ENCODE measurements around the gene RASA3.

RASA3 gene

GRCh38 chr13:114043421-114044053 is 88.9 kb downstream of the RASA3 start:
- H3K27me3 ChIP-seq (ENCODE audit: control insufficient read depth, insufficient read depth, low read length, poor library complexity, severe bottlenecking), result no peaks in the 10 kb centered on the region
- H3K27ac ChIP-seq (ENCODE audit: insufficient read depth, low read depth, low read length, poor library complexity, severe bottlenecking), result peak overlapping the region; percentile 12
- 49% methylated on average over 16 of the region's 37 CpGs for WGBS, 2 experiments
- no peaks in the 10 kb centered on the region for H3K36me3 ChIP-seq (ENCODE audit: control insufficient read depth, insufficient read depth, low read length)
- peaks cover 4% of the 10 kb centered on the region for H3K4me1 ChIP-seq (ENCODE audit: control insufficient read depth, insufficient read depth, low read length)
- no peaks in the 10 kb centered on the region for H3K9me3 ChIP-seq (ENCODE audit: control insufficient read depth, low read length)
- H3K4me3 ChIP-seq (ENCODE audit: insufficient read depth, low read depth, low read length), result no peak overlapping the region

GRCh38 chr13:114042066-114042815 is 90.2 kb downstream of the RASA3 start:
- peaks cover 4% of the 10 kb centered on the region for H3K4me1 ChIP-seq (ENCODE audit: control insufficient read depth, insufficient read depth, low read length)
- no peaks in the 10 kb centered on the region for H3K36me3 ChIP-seq (ENCODE audit: control insufficient read depth, insufficient read depth, low read length)
- 94% methylated on average over 38 of the region's 38 CpGs for WGBS, 2 experiments
- no peak overlapping the region for H3K4me3 ChIP-seq (ENCODE audit: insufficient read depth, low read depth, low read length)
- no peak overlapping the region for H3K27ac ChIP-seq (ENCODE audit: insufficient read depth, low read depth, low read length, poor library complexity, severe bottlenecking)
- H3K9me3 ChIP-seq (ENCODE audit: control insufficient read depth, low read length), result no peaks in the 10 kb centered on the region
- H3K27me3 ChIP-seq (ENCODE audit: control insufficient read depth, insufficient read depth, low read length, poor library complexity, severe bottlenecking), result no peaks in the 10 kb centered on the region

- Histone ChIP-seq H3K36me3 (ENCODE audit: control insufficient read depth, insufficient read depth, low read length) (no peaks in the 10 kb centered on the region), H3K27ac (ENCODE audit: insufficient read depth, low read depth, low read length, poor library complexity, severe bottlenecking) (no peak overlapping the region), H3K4me1 (ENCODE audit: control insufficient read depth, insufficient read depth, low read length) (peaks cover 4% of the 10 kb centered on the region), H3K9me3 (ENCODE audit: control insufficient read depth, low read length) (no peaks in the 10 kb centered on the region), H3K27me3 (ENCODE audit: control insufficient read depth, insufficient read depth, low read length, poor library complexity, severe bottlenecking) (no peaks in the 10 kb centered on the region), H3K4me3 (ENCODE audit: insufficient read depth, low read depth, low read length) (no peak overlapping the region)
- 94 to 95% methylated on average over 17 of the region's 17 CpGs for WGBS, 2 experiments
These were observed 90.9 kb downstream of the RASA3 start for GRCh38 chr13:114041493-114041892.

GRCh38 chr13:114039471-114040141 is 92.8 kb downstream of the RASA3 start:
- Histone ChIP-seq H3K4me3 (ENCODE audit: insufficient read depth, low read depth, low read length) (no peak overlapping the region), H3K27me3 (ENCODE audit: control insufficient read depth, insufficient read depth, low read length, poor library complexity, severe bottlenecking) (no peaks in the 10 kb centered on the region), H3K36me3 (ENCODE audit: control insufficient read depth, insufficient read depth, low read length) (no peaks in the 10 kb centered on the region), H3K27ac (ENCODE audit: insufficient read depth, low read depth, low read length, poor library complexity, severe bottlenecking) (no peak overlapping the region), H3K9me3 (ENCODE audit: control insufficient read depth, low read length) (no peaks in the 10 kb centered on the region), H3K4me1 (ENCODE audit: control insufficient read depth, insufficient read depth, low read length) (peaks cover 14% of the 10 kb centered on the region)
- 82 to 83% methylated on average over 26 of the region's 26 CpGs for WGBS, 2 experiments

- WGBS, 2 experiments, result 92 to 93% methylated on average over 14 of the region's 14 CpGs
- H3K27ac ChIP-seq (ENCODE audit: insufficient read depth, low read depth, low read length, poor library complexity, severe bottlenecking), result no peak overlapping the region
- no peaks in the 10 kb centered on the region for H3K9me3 ChIP-seq (ENCODE audit: control insufficient read depth, low read length)
- no peaks in the 10 kb centered on the region for H3K36me3 ChIP-seq (ENCODE audit: control insufficient read depth, insufficient read depth, low read length)
- H3K4me3 ChIP-seq (ENCODE audit: insufficient read depth, low read depth, low read length), result no peak overlapping the region
- H3K4me1 ChIP-seq (ENCODE audit: control insufficient read depth, insufficient read depth, low read length), result peaks cover 14% of the 10 kb centered on the region
- H3K27me3 ChIP-seq (ENCODE audit: control insufficient read depth, insufficient read depth, low read length, poor library complexity, severe bottlenecking), result no peaks in the 10 kb centered on the region
These were observed 93.5 kb downstream of the RASA3 start for GRCh38 chr13:114038900-114039299.

- H3K4me3 ChIP-seq (ENCODE audit: insufficient read depth, low read depth, low read length), result no peak overlapping the region
- no peak overlapping the region for H3K27ac ChIP-seq (ENCODE audit: insufficient read depth, low read depth, low read length, poor library complexity, severe bottlenecking)
- WGBS, 2 experiments, result 89 to 92% methylated on average over 19 of the region's 19 CpGs
- H3K9me3 ChIP-seq (ENCODE audit: control insufficient read depth, low read length), result no peaks in the 10 kb centered on the region
- H3K4me1 ChIP-seq (ENCODE audit: control insufficient read depth, insufficient read depth, low read length), result peaks cover 14% of the 10 kb centered on the region
- no peaks in the 10 kb centered on the region for H3K27me3 ChIP-seq (ENCODE audit: control insufficient read depth, insufficient read depth, low read length, poor library complexity, severe bottlenecking)
- H3K36me3 ChIP-seq (ENCODE audit: control insufficient read depth, insufficient read depth, low read length), result no peaks in the 10 kb centered on the region
These were observed 94.2 kb downstream of the RASA3 start for GRCh38 chr13:114038211-114038613.

GRCh38 chr13:114037674-114038073 is 94.7 kb downstream of the RASA3 start:
- Histone ChIP-seq H3K9me3 (ENCODE audit: control insufficient read depth, low read length) (no peaks in the 10 kb centered on the region), H3K36me3 (ENCODE audit: control insufficient read depth, insufficient read depth, low read length) (no peaks in the 10 kb centered on the region), H3K27me3 (ENCODE audit: control insufficient read depth, insufficient read depth, low read length, poor library complexity, severe bottlenecking) (no peaks in the 10 kb centered on the region), H3K4me3 (ENCODE audit: insufficient read depth, low read depth, low read length) (no peak overlapping the region), H3K27ac (ENCODE audit: insufficient read depth, low read depth, low read length, poor library complexity, severe bottlenecking) (no peak overlapping the region), H3K4me1 (ENCODE audit: control insufficient read depth, insufficient read depth, low read length) (peaks cover 14% of the 10 kb centered on the region)
- WGBS, 2 experiments, result 94 to 97% methylated on average over 20 to 21 of the region's 21 CpGs

- peaks cover 14% of the 10 kb centered on the region for H3K4me1 ChIP-seq (ENCODE audit: control insufficient read depth, insufficient read depth, low read length)
These were observed 96.6 kb downstream of the RASA3 start for GRCh38 chr13:114035583-114036531.

GRCh38 chr13:114035186-114035582 is 97.2 kb downstream of the RASA3 start:
- WGBS, 2 experiments, result 84 to 87% methylated on average over 10 of the region's 10 CpGs
- Histone ChIP-seq H3K27ac (ENCODE audit: insufficient read depth, low read depth, low read length, poor library complexity, severe bottlenecking) (no peak overlapping the region), H3K27me3 (ENCODE audit: control insufficient read depth, insufficient read depth, low read length, poor library complexity, severe bottlenecking) (no peaks in the 10 kb centered on the region), H3K9me3 (ENCODE audit: control insufficient read depth, low read length) (no peaks in the 10 kb centered on the region), H3K36me3 (ENCODE audit: control insufficient read depth, insufficient read depth, low read length) (no peaks in the 10 kb centered on the region), H3K4me3 (ENCODE audit: insufficient read depth, low read depth, low read length) (no peak overlapping the region), H3K4me1 (ENCODE audit: control insufficient read depth, insufficient read depth, low read length) (peaks cover 14% of the 10 kb centered on the region)

More at GRCh38 chr13:114035583-114036531, 96.6 kb downstream of the RASA3 start:
- Histone ChIP-seq H3K4me3 (ENCODE audit: insufficient read depth, low read depth, low read length) (no peak overlapping the region), H3K9me3 (ENCODE audit: control insufficient read depth, low read length) (no peaks in the 10 kb centered on the region), H3K27me3 (ENCODE audit: control insufficient read depth, insufficient read depth, low read length, poor library complexity, severe bottlenecking) (no peaks in the 10 kb centered on the region), H3K36me3 (ENCODE audit: control insufficient read depth, insufficient read depth, low read length) (no peaks in the 10 kb centered on the region), H3K27ac (ENCODE audit: insufficient read depth, low read depth, low read length, poor library complexity, severe bottlenecking) (peak overlapping the region; percentile 2)
- 57 to 59% methylated on average over 40 of the region's 40 CpGs for WGBS, 2 experiments
